HG03280 (cell line): ENCODE measurements around the gene MYH14.

Source experiments
- ATAC-seq: cut with Tn5 transposase; IDR thresholded peaks from one replicate; pipeline ENCODE4 v1.9.1; 2021; ENCODE audit warnings: mild to moderate bottlenecking, moderate library complexity; ENCODE audit not compliant: unreplicated experiment

Gene MYH14

DNA sequence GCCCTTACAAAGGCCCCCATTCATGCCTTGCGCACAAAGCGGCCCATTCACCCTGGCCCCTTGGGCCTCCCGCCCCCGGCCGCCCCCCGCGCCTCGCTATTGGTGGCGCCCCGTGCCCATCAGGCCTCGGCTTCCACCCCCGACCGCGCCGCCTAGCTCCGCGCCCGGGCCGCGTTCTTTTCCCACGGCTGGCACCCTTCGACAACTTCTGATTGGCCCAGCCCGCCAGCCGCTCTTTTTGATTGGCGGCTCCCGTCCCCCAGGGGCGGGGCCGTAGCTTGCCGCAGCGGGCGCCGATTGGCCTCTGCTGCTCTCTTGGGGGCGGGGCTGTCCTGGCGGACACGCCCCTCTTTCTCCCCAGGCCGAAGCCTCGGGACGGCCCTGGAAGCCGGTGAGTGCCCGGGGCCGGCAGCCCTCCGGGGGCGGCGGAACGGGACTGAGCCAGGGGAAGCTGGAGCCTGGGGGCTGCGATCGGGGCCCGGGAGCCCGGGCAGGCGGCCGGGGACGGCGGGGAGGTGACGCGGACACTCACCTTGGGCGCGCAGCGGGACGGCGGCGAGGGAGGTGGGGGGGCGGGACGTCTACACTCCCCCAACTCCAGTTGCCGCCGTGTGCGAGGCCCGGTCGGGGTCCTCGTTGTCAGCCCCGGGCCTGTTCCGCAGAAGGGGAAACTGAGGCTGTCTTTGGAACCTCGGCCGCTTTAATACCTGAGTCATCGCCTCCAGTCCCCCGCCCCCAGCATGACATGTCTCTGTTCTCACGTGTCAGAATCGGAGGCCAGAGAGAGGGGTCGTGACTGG lies at the start of gene MYH14:
TSS of gene MYH14 (plus strand) at position 342 of the 800 bp plus-strand sequence. CDS start 6,744 bp downstream, outside the sequence.
- ATAC-seq = no peak

DNA sequence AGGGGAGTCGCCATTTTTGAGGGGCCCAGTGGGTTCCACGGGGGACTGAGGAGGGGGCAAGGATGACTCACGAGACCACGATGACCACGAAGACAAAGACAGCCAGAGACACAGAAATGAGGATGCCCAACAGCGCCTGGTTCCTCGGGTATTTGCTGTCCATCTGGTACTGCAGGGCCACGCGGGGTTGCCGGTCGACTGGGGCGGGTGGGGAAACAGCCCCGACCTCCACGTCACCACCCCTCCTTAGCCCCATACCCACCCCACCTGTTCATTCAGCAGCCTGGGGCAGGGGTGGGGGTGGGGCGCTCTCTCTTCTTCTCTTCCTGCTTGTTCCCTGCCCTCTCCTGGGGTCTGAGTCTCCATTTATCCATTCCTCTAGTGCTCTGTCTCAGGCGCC lies 48.9 kb upstream of the MYH14 start:
- no peak for ATAC-seq

DNA sequence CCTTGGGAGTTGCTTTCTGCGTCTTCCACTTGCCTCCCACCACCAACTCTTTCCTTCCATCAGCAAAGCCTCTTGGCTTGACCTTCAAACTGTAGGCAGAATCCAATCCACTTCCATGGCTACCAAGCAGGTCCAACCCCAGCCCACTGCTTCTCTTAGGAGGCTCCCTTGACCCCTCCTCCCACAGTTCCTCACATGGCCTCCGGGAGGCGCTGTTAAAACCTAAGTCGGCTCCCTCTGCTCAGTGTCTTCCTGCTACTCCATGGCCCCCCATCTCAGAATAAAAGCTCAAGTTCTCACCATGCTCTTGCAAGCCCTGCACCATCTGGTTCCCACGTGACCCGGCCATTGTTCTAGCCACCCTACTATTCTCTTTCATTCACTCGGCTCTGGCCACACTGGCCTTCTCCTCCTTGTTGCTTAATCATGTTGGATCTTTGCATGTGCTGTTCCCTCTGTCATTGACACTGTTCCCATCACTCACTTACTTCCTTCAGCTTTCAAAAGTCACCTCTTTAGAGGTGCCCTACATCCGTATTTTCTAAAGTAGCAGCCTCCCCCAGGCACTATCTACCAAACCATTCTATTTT lies 47.8 kb upstream of the MYH14 start:
- ATAC-seq = no peak

DNA sequence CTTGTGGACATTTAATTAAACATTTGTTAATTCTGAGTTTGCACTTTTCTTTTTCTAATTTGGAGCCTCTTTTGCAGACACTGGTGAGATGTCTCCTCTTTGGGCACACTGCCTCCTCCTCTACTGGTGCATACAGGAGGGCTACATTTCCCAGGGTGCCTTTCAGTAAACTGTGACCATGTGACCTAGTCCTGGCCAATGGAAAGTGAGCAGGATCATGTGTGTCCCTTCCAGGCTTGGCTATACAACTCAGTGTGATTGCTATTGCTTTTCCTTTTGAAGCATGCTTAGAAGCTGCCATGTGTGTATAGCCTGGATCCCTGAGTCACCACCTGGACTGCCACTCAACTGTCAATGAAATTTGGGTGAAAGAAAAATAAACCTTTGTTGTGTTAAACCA lies 44.8 kb upstream of the MYH14 start:
- ATAC-seq = no peak

DNA sequence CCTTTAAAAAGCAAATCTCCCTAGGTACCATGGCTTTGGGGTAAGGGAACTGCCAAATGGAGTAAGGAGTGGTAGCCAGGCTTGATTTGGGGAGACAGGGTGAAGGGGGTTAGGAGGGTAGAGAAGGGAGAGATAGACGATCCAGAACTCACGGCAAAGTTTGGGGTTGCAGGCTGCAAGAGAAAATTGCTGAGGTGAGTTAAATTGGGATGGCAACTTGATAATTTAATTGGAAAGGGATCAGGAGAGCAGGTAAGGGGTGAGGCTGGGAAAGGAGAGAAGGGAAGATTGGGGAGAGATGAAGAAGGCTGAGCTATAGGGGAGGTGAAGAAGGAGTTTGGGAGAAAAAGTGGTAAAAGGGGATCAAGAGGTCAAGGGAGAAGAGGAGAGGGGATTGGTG lies 44.3 kb upstream of the MYH14 start:
- ATAC-seq = no peak

DNA sequence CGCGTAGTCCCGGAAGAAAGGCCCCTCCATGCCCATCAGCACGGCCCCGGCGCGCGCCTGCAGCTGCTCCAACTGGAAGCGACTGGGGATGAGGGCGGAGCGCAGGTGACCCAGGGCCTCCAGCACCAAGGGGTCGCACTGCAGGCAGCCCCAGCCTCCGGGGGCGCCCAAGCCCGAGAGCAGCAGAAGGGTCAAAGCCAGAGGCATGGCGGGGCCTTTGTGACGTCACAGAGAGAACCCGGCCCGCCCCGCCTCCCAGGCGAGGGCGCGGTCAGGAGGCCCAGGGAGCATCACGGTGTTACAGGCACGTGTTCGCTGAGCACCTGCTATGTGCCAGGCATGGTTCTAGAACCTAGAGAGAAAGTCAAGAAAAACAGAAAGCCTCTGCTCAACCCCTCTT lies 40.4 kb upstream of the MYH14 start, which contains the start of gene IZUMO2:
TSS of gene IZUMO2 (minus strand) at position 294 of the 400 bp plus-strand sequence. CDS start at position 207, 87 bp downstream.
- ATAC-seq = no peak

DNA sequence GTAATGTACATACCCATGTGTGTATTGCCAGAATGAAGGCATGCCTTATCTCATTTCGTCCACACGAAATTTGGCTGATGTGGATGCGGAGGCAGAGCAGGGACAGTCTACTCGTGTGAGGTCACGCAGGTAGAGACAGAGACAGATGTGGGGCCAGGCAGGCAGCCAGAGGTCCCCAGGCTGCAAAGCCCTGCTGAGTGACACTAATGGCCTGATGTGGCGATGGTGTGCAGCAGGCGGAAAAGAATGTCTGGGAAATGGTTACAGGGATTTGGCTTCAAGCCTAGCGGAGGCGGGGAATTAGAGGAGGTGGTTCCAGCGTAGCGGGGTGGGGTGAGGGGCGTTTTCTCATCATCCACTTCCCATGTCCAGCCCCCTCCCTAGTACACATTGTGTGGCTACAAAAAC lies 36.1 kb upstream of the MYH14 start:
- no peak for ATAC-seq

DNA sequence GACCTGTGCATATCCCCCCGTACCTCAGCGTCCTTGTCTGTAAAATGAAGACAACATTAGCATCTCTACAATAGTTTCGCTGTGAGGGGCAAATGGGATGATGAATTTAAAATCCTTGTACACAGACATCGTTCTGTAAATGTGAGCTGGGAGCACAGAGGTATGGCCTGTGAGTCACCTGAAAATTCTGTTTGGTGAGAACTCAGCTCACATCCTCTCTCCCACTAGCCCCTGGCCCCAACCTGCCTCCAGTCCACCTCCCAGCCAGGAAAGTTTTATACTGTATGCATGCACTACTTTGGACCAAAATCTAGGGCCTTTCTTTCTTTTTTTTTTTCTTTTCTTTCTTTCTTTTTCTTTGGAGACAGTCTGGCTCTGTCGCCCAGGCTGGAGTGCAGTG lies 31.7 kb upstream of the MYH14 start:
- ATAC-seq = no peak

DNA sequence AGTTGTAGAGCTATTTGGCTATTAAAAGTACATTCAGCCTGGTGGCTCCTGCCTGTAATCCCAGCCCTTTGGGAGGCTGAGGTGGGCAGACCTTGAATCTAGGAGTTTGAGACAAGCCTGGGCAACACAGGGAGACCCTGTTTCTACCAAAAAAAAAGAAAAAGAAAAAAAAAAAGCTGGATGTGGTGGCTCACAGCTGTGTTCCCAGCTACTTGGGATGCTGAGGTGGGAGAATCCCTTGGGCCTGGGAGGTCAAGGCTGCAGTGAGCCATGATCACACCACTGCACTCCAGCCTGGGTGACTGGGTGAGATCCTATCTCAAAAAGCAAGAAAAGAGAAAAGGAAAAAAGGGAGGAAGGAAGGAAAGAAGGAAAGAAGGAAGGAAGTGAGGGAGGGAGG lies 30.7 kb upstream of the MYH14 start:
- ATAC-seq = no peak

DNA sequence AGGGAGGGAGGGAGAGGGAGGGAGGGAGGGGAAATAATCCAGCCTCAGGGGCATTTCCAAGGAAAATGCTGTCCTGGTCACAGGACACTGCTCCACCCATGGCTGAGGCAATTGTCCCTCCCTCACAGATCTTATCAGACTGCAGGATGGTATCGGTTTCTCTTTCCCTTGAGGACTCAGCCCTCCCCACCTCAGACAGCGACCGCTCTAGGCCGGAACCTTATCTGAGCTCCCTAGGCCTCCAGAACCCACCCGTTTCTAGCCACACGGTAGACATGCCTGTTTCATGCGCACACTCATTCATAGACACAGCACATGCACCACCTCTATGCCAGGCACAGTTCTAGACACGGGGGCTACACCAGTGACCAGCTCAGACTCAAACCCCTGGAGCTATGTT lies 30.3 kb upstream of the MYH14 start:
- no peak for ATAC-seq

DNA sequence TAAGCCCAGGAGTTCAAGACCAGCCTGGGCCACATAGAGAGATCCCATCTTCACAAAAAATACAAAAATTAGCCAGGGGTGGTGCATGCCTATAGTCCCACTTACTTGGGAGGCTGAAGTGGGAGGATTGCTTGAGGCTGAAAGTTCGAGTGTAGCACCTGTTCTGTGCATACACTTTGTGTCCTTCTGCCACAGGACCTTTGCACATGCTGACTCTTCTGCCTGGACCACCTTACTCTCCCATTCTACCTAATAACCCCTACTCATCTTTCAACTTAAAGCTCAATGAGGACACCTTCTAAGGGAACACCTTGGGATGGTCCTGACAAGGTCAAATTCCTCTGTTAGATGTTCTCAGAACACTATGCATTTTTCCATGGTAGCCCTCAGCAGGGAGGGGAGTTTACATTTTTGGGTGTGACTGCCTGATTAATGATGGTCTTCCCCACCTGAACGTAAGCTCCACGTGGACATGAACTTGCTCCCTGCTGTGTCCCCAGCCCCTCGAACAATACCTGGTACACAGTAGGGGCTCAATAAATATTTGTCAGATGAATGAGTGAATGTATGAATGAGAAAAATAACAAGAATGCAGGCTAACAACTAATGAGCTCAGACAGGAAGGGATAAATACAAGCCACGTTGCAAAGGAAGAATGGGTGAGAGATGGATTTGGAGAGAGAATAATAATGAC lies 29.2 kb upstream of the MYH14 start:
- no peak for ATAC-seq

DNA sequence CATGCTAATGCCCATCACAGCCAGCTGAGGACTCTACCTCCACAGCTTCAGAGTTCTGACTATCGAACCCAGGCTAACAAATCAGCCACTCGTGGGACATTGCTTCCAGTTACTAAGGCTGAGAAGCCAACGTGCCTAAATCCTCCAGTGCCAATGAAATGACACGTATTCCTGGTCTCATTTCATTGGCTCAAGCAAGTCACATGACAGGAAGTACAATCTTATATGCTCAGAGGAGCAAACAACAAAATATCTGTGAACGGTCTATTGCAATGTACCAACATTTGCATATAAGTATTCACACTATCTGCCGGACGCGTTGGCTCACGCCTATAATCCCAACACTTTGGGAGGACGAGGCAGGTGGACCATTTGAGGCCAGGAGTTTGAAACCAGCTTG lies 27.5 kb upstream of the MYH14 start:
- ATAC-seq = no peak

DNA sequence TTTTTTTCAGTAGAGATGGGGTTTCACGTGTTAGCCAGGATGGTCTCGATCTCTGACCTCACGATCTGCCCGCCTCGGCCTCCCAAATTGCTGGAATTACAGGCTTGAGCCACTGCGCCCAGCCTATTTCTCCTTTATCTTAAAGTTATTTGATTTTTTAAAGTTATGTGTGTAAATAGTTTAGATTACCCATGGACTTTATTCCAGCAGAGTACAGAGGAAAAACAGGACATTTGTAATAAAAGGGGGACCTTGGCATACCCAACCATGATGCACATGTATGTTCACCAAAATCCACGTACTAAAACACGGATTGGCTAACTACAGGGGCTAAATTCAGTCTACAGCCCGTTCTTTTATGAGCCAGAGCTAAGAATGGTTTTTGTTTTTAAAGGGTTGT lies 26.6 kb upstream of the MYH14 start:
- no peak for ATAC-seq

DNA sequence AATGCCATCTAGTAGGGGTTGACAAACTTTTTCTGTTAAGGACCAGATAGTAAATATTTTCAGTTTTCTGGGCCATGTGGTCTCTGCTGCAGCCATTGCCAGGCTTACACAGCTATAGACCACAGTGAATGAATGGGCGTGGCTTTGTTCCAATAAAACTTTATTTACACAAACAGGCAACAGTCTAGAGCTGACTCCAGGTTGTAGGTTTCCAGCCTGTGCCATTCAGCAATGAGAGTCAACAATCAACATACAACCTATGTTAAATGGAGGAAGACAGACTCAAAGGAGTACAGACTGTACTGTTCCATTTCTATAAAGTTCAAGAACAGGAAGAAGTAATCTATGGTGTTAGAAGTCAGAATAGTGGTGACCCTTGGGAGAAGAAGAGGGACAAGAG lies 25.1 kb upstream of the MYH14 start:
- ATAC-seq = no peak

DNA sequence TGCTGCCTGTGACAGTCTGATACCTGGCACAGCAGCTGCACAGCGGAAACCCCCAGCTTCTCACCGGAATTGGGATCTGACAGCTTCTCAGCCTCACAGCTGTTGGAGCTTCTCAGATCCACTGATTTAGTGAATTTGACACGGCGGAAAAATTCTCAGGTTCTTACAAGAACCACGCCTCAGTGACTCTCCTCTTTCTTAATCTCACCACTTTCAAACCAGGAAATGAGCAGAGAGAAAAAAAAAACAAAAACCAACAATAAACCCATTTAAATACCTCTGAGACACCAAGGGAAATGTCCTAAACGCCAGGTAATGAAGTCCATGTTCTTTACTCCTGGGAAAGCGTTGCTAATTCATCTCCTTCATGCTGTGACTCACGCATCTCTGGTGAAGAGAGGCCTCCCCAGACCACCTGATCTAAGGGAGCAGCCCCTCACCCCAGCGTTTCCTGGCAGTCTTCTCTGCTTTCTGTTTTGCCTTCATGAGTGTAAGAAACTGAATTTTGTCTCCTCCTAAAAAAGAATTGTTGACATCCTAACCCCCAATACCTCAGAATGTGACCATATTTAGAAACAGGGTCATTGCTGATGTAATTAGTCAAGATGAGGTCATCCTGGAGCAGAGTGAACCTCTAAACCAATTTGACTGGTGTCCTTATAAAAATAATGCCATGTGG lies 24.4 kb upstream of the MYH14 start:
- no peak for ATAC-seq

DNA sequence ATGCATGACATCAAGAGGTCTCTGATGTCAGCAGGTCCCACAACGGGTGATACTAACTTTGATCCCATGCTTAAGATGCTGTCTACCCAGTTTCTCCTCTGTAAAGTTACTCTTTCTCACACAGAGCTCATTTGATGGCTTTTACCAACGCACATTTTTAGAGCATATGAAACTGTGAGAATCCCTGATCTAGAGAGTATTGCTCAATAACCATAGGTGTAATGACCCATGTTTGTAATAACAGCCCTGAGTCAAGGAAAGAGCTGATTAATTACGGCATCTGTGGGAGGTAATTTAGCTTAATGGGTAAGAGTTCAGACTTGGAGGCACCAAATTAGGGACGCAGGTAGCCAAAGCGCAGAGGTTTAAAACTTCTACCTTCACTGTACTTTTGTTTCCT lies 22.3 kb upstream of the MYH14 start:
- no peak for ATAC-seq

DNA sequence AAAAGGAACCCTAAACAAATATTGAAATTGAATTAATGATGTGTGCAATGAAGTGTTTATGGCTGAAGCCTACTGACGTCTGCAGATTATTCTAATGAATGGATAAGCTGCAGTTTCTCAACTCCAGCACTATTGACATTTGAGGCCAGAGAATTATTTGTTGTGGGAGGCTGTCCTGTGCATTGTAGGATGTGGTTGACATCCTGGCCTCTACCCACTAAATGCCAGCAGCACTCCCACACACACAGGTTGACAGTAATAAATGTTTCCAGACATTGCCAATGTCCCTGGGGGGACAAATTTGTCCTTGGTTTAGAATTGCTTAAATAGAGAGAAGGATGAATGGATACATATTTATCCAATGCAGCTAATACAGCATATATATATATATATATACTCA lies 19.2 kb upstream of the MYH14 start:
- ATAC-seq = no peak

DNA sequence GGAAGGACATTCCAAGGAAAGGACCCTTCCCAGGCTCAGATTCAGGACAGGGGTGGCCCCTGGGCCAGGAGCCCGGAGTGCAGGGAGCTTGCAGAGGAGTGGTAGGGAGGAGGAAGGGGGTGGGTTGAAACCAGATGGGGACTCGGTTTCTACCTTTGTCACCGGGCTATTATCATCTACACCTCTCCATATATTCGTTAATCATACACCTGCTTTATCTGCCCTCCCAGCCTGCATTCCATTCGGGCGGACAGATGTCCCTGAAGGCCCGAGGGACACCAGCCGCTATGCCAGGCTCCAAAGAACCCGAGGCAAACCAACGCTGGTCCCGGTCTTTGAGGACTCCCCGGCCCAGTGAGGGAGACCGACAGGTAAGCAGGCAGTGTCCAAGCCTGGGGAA lies 15.5 kb upstream of the MYH14 start:
- no peak for ATAC-seq

DNA sequence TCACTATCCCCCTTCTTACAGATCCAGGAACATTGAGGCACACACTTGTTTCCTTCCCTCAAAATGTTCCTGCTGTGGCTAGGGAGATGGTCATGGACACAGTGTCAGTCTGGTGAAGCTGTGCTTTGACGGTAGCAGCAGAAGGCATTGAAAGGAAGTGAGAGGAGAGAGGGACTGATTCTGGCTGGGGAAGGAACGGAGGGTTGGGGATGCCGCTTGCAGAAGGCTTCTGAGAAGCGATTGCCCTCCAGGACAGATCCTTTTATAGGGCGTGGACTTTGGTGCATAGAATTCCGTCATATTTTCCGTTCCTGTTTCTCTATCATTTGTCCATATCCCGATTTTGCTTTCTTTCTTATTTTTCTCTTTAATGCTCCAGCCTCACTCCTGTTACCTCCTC lies 14.1 kb upstream of the MYH14 start:
- no peak for ATAC-seq

DNA sequence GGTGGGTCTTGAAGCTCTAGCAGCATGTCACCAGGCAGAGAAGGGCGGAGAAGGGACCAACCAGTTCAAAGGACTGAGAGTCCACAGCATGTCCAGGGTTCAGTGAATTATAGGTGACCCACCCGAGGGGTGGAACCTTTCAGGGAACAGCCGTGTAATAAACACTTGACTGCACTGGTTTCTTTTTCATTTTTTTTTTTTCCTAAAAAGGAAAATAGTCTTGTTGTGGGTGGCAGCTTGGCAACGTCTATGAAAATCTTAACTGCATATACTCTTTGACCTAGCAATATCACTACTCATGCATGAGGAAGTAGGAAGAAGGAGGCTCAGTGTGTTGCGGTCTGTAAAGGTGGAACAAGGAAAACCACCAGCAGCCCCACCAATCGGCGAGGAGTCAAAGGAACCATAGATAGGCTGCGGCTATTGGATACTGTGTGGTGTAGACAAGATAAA lies 13.0 kb upstream of the MYH14 start:
- no peak for ATAC-seq

DNA sequence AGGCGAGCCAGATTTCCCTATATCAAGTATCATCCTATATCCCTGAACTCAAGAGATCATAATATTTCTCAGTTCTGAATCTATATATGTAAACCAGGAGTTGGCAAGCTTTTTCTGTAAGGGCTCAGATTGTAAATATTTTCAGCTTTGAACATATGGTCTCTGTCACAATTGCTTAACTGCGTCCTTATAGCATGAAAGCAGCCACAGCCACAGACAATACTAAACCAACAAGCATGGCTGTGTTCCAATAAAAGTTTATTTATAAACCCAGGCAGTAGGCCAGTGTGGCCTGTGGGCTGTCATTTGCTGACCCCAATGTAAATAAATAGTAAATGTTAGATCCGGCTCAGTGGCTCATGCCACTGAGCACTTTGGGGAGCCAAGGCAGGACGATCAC lies 12.2 kb upstream of the MYH14 start:
- ATAC-seq = no peak
